K562 (cell line): Measurements from ENCODE around the gene CCSER2. TPM values are rescaled to one million over a fixed set of nuclear protein-coding genes. Genes with fewer than 3 reads are reported as not detected.

Experiments used
- C11orf30 ChIP-seq: fragments of 450-650 bp; IDR thresholded peaks from 2 replicates; pipeline ENCODE4 v1.6.1; 2016; ENCODE audit warnings: low read depth, mild to moderate bottlenecking
- DDX20 ChIP-seq: fragments of 450-650 bp; IDR thresholded peaks from 2 replicates; pipeline ENCODE4 v1.6.1; 2016; ENCODE audit warnings: missing genetic modification characterization, low read depth, mild to moderate bottlenecking, missing compliant biosample characterization, moderate library complexity
- ELK3 ChIP-seq: fragments of 450-650 bp; formaldehyde crosslinking; IDR thresholded peaks from 2 replicates; pipeline ENCODE4 v1.4.0; 2020; ENCODE audit warnings: mild to moderate bottlenecking
- EZH2 ChIP-seq: IDR thresholded peaks from 2 replicates; pipeline ENCODE4 v1.6.1; 2012; ENCODE audit warnings: low read depth, mild to moderate bottlenecking, inconsistent platforms, low read length, borderline replicate concordance
- FOXP1 ChIP-seq: sonication (generic); formaldehyde crosslinking; IDR thresholded peaks from 2 replicates; pipeline ENCODE4 v1.8.0; 2022; ENCODE audit warnings: mild to moderate bottlenecking, missing genetic modification reagents
- GABPB1 ChIP-seq: sonication (generic); formaldehyde crosslinking; IDR thresholded peaks from 2 replicates; pipeline ENCODE4 v1.8.0; 2022; ENCODE audit warnings: mild to moderate bottlenecking, missing genetic modification reagents
- MTA1 ChIP-seq: fragments of 450-650 bp; IDR thresholded peaks from 2 replicates; pipeline ENCODE4 v1.6.1; 2017; ENCODE audit warnings: borderline replicate concordance
- NCOA4 ChIP-seq: fragments of 450-650 bp; IDR thresholded peaks from 2 replicates; pipeline ENCODE4 v1.6.1; 2018; ENCODE audit warnings: mild to moderate bottlenecking; ENCODE audit not compliant: partially characterized antibody
- POLR2A ChIP-seq: fragments of 450-650 bp; conservative IDR thresholded peaks from 2 replicates; pipeline ENCODE4 v1.6.1; 2016
- RBBP5 ChIP-seq: fragments of 200-600 bp; sonication (generic); IDR thresholded peaks from 2 replicates; pipeline ENCODE4 v1.6.1; 2012; ENCODE audit warnings: borderline replicate concordance, mild to moderate bottlenecking, low read length, control low read depth, inconsistent platforms; ENCODE audit not compliant: insufficient read depth, poor library complexity, severe bottlenecking
- RBM22 ChIP-seq: fragments of 200-400 bp; formaldehyde crosslinking; IDR thresholded peaks from 2 replicates; pipeline ENCODE4 v1.6.1; 2018; ENCODE audit warnings: low read length, low read depth; ENCODE audit not compliant: poor library complexity, severe bottlenecking
- REST ChIP-seq, 2 experiments: fragments of 450-650 bp; formaldehyde crosslinking in 1 of 2; IDR thresholded peaks; 2 replicates each; pipeline versions ENCODE4 v1.4.0 to v1.6.1; 2014 to 2020; ENCODE audit warnings: mild to moderate bottlenecking in 2 of 2, borderline replicate concordance in 1 of 2, low read depth in 1 of 2
- STAT5B ChIP-seq: fragments of 250-450 bp; sonication (Bioruptor Pico); IDR thresholded peaks from 2 replicates; pipeline ENCODE4 v1.8.0; 2021; ENCODE audit warnings: mild to moderate bottlenecking, inconsistent platforms
- ZBTB11 ChIP-seq, 3 experiments: fragments of 200-800 bp in 1 of 3; fragments of 250-450 bp in 1 of 3; fragments of 450-650 bp in 1 of 3; sonication (Bioruptor Pico) in 1 of 3; sonication (Bioruptor generic) in 1 of 3; formaldehyde crosslinking in 1 of 3; IDR thresholded peaks; 2 replicates each; pipeline versions ENCODE4 v1.6.1 to v1.8.0; 2016 to 2022; ENCODE audit warnings: mild to moderate bottlenecking in 2 of 3, missing genetic modification characterization in 2 of 3, missing compliant biosample characterization in 1 of 3, moderate library complexity in 1 of 3
- ZNF24 ChIP-seq: fragments of 450-650 bp; IDR thresholded peaks from 2 replicates; pipeline ENCODE4 v1.6.1; 2016
- polyA plus RNA-seq, 8 experiments: library from polyadenylated mRNA; depleted of rRNA in 4 of 8; stranded (reverse) in 5 of 8; unstranded in 3 of 8; fragments of >200 nt; fragmentation: Nextera tagmentation in 2 of 8; fragmentation: Illumina TruSeq in 1 of 8; extraction: Ambion mirVana in 2 of 8; extraction: Trizol in 1 of 8; gene quantifications; 2 replicates each; pipeline versions ENCODE4 v1.2.1 to v1.2.3, GENCODE V29; 2011 to 2014; ENCODE audit warnings: inconsistent platforms in 1 of 8, missing spikeins in 1 of 8
- total RNA-seq, 7 experiments: library from RNA; depleted of rRNA in 6 of 7; stranded (reverse); fragments of >200 nt in 6 of 7; fragmentation: Illumina TruSeq in 2 of 7; extraction: Trizol in 2 of 7; gene quantifications; 2 replicates each; pipeline versions ENCODE4 v1.2.1 to v1.2.3, GENCODE V29; 2011 to 2021; ENCODE audit warnings: low replicate concordance in 1 of 7

Gene CCSER2
- total and polyA plus RNA-seq, 9 of the 15 experiments (the other 6 are each of a cell fraction or from before 2014, with no cell fraction given) = 2.7 to 15.1 (median 9.7) TPM

- TF ChIP-seq ZBTB11 (CRISPR knock-in tag; IDR thresholded peaks at IDR 0.05) (no peak), REST (IDR thresholded peaks at IDR 0.05; ENCODE audit: borderline replicate concordance) (no peak), REST (CRISPR knock-in tag; IDR thresholded peaks at IDR 0.05; ENCODE audit: low read depth) (no peak), DDX20 (tag) (no peak), ELK3 (CRISPR knock-in tag) (no peak), STAT5B (CRISPR knock-in tag) (no peak), EZH2 (no peak), GABPB1 (CRISPR knock-in tag) (no peak), RBBP5 (no peak), POLR2A (no peak), MTA1 (no peak), ZNF24 (no peak), RBM22 (no peak), NCOA4 (no peak), C11orf30 (no peak), FOXP1 (no peak)
Measured at GRCh38 chr10:84333864-84334451, 5.6 kb downstream of the CCSER2 start (continued).
